Upper lobe of left lung (tissue), 6 donors: ENCODE data around the gene NOL3. TPM values are rescaled to one million over a fixed set of nuclear protein-coding genes. Genes with fewer than 3 reads are reported as not detected.

ENCODE experiments used
- ATAC-seq, 2 donors: fragments of 200-7000 bp; cut with Tn5 transposase; one replicate each; pipeline ENCODE4 v1.9.1; 2022; ENCODE audit warnings: mild to moderate bottlenecking in 2 of 2, moderate library complexity in 2 of 2; ENCODE audit not compliant: low FRiP score in 2 of 2
- DNase-seq, 2 donors: peaks; one replicate each; pipeline ENCODE4 v3.0.0-alpha.2; 2019 to 2020
- H3K27ac ChIP-seq, 4 donors: fragments of 200-600 bp; sonication (generic); one replicate each; pipeline ENCODE4 v1.5.1; 2016 to 2019
- H3K27me3 ChIP-seq, 4 donors: fragments of 200-600 bp; sonication (generic); one replicate each; pipeline ENCODE4 v1.5.1; 2017 to 2019
- H3K36me3 ChIP-seq, 4 donors: fragments of 200-600 bp; sonication (generic); one replicate each; pipeline ENCODE4 v1.5.1; 2016 to 2019
- H3K4me1 ChIP-seq, 4 donors: fragments of 200-600 bp; sonication (generic); one replicate each; pipeline ENCODE4 v1.5.1; 2018 to 2019
- H3K4me3 ChIP-seq, 4 donors: fragments of 200-600 bp; sonication (generic); one replicate each; pipeline ENCODE4 v1.5.1; 2017 to 2019; ENCODE audit warnings: mild to moderate bottlenecking in 2 of 4, moderate library complexity in 1 of 4
- H3K9me3 ChIP-seq, 4 donors: fragments of 200-600 bp; sonication (generic); one replicate each; pipeline ENCODE4 v1.5.1; 2018 to 2019
- CTCF ChIP-seq, 6 experiments: fragments of 450-650 bp in 4 of 6; fragments of 200-600 bp in 2 of 6; sonication (generic) in 2 of 6; IDR thresholded peaks; one replicate each; pipeline ENCODE4 v1.5.1; 2016 to 2019; ENCODE audit warnings: antibody characterized with exemption in 6 of 6
- EP300 ChIP-seq, 4 donors: sonication (generic); formaldehyde crosslinking; IDR thresholded peaks; one replicate each; pipeline ENCODE4 v1.5.1; 2017; ENCODE audit warnings: antibody characterized with exemption in 4 of 4, control low read depth in 2 of 4
- POLR2A ChIP-seq, 4 donors: fragments of 450-650 bp; IDR thresholded peaks; one replicate each; pipeline ENCODE4 v1.5.1; 2016 to 2017; ENCODE audit warnings: antibody characterized with exemption in 4 of 4, mild to moderate bottlenecking in 2 of 4
- POLR2AphosphoS5 ChIP-seq, 2 donors: sonication (generic); formaldehyde crosslinking; IDR thresholded peaks; one replicate each; pipeline ENCODE4 v1.5.1; 2017; ENCODE audit warnings: antibody characterized with exemption in 2 of 2
- WGBS, 2 donors: methylation state at CpG; one replicate each; pipeline ENCODE4 v1.1.5; 2017 to 2018; 5-methylcytosine and 5-hydroxymethylcytosine counted together
- total RNA-seq, 6 donors: library from RNA; depleted of rRNA in 4 of 6; stranded (reverse); fragments of >200 nt in 4 of 6; gene quantifications; one replicate each; pipeline versions ENCODE4 v1.1.0 to v1.2.1, GENCODE V29; 2016 to 2021
- donor health status: DM: no; HTN: no; CAD: no; lungs with moderate emphysema.
- donor health status: DM: no; HTN: yes; CAD: no; lungs with severe emphysema.

Gene NOL3
- total RNA-seq, 6 donors from 2014 or later = 36.5 to 135 (median 58.0) TPM

GRCh38 chr16:67146523-67147357, 23.6 kb upstream of the NOL3 start:
- DNase-seq (no peak), ATAC-seq (no peak)
- WGBS, 2 donors = 84 to 93% methylated on average over 4 to 7 of the region's 7 CpGs
- H3K4me3 ChIP-seq = no peak overlapping the region
- H3K36me3 ChIP-seq = peaks cover 30 to 69% (median 67%) of the 10 kb centered on the region in 4 donors
- peaks cover 8 to 27% (median 13%) of the 10 kb centered on the region in 4 donors for H3K4me1 ChIP-seq
- no peaks in the 10 kb centered on the region for H3K9me3 ChIP-seq
- peaks cover 0 to 4% (median 0%) of the 10 kb centered on the region in 4 donors for H3K27me3 ChIP-seq
- H3K27ac ChIP-seq = no peak overlapping the region
- TF ChIP-seq POLR2AphosphoS5 (IDR thresholded peaks at IDR 0.05) = no peak
- no peak for TF ChIP-seq CTCF (IDR thresholded peaks at IDR 0.05)

GRCh38 chr16:67147437-67148140, 22.7 kb upstream of the NOL3 start:
- H3K4me3 ChIP-seq = no peak overlapping the region
- peaks cover 0 to 4% (median 0%) of the 10 kb centered on the region in 4 donors for H3K27me3 ChIP-seq
- no peak for DNase-seq
- TF ChIP-seq EP300 (IDR thresholded peaks at IDR 0.05) (no peak), CTCF (IDR thresholded peaks at IDR 0.05) (no peak), POLR2A (IDR thresholded peaks at IDR 0.05) (no peak), POLR2AphosphoS5 (IDR thresholded peaks at IDR 0.05) (no peak)
- no peak for ATAC-seq
- peaks cover 8 to 27% (median 13%) of the 10 kb centered on the region in 4 donors for H3K4me1 ChIP-seq
- 88 to 95% methylated on average over 4 of the region's 4 CpGs for WGBS, 2 donors
- peaks cover 30 to 60% (median 58%) of the 10 kb centered on the region in 4 donors for H3K36me3 ChIP-seq
- H3K27ac ChIP-seq = no peak overlapping the region
- H3K9me3 ChIP-seq = no peaks in the 10 kb centered on the region

- no peak overlapping the region for H3K27ac ChIP-seq
- H3K36me3 ChIP-seq = peaks cover 30 to 54% (median 52%) of the 10 kb centered on the region in 4 donors
- H3K9me3 ChIP-seq = no peaks in the 10 kb centered on the region
- ATAC-seq (no peak), DNase-seq (no peak)
- peaks cover 0 to 4% (median 0%) of the 10 kb centered on the region in 4 donors for H3K27me3 ChIP-seq
- no peak overlapping the region for H3K4me3 ChIP-seq
- 90 to 92% methylated on average over 2 of the region's 2 CpGs for WGBS, 2 donors
- H3K4me1 ChIP-seq = peaks cover 8 to 27% (median 13%) of the 10 kb centered on the region in 4 donors
- TF ChIP-seq EP300 (IDR thresholded peaks at IDR 0.05) (no peak), POLR2AphosphoS5 (IDR thresholded peaks at IDR 0.05) (no peak), CTCF (IDR thresholded peaks at IDR 0.05) (no peak), POLR2A (IDR thresholded peaks at IDR 0.05) (no peak)
Measured at GRCh38 chr16:67148221-67148620, 22.1 kb upstream of the NOL3 start.

GRCh38 chr16:67148656-67149275, 21.6 kb upstream of the NOL3 start:
- DNase-seq = no peak
- no peak for ATAC-seq
- TF ChIP-seq POLR2A (IDR thresholded peaks at IDR 0.05) = no peak
- no peak for TF ChIP-seq POLR2AphosphoS5 (IDR thresholded peaks at IDR 0.05)
- no peak for TF ChIP-seq CTCF (IDR thresholded peaks at IDR 0.05)
- no peak for TF ChIP-seq EP300 (IDR thresholded peaks at IDR 0.05)
- Histone ChIP-seq H3K4me1 (peaks cover 8 to 27% (median 13%) of the 10 kb centered on the region in 4 donors), H3K27me3 (peaks cover 0 to 4% (median 0%) of the 10 kb centered on the region in 4 donors), H3K36me3 (peaks cover 27 to 48% (median 46%) of the 10 kb centered on the region in 4 donors), H3K27ac (no peak overlapping the region), H3K9me3 (no peaks in the 10 kb centered on the region), H3K4me3 (no peak overlapping the region)
- 93 to 94% methylated on average over 6 to 11 of the region's 11 CpGs for WGBS, 2 donors
